Activated CD4-positive, alpha-beta T cell treated with anti-CD3 and anti-CD28 coated beads for 24 hours (primary cell): ENCODE data around the gene ALG6.
"Not testable (repeated sequence)": the region's sequence is repeated elsewhere in the genome, so short reads cannot be mapped to it uniquely, and the experiment has no call there.

ENCODE experiments used
- DNase-seq, 2 donors: peaks; one replicate each; pipeline ENCODE4 v3.0.0-alpha.2; 2020; ENCODE audit warnings: low read depth in 2 of 2

Gene ALG6

GRCh38 chr1:63413394-63413793 lies 46.0 kb downstream of the ALG6 start:
- DNase-seq: no peak

GRCh38 chr1:63414691-63415365 lies 47.4 kb downstream of the ALG6 start:
- no peak for DNase-seq

DNA sequence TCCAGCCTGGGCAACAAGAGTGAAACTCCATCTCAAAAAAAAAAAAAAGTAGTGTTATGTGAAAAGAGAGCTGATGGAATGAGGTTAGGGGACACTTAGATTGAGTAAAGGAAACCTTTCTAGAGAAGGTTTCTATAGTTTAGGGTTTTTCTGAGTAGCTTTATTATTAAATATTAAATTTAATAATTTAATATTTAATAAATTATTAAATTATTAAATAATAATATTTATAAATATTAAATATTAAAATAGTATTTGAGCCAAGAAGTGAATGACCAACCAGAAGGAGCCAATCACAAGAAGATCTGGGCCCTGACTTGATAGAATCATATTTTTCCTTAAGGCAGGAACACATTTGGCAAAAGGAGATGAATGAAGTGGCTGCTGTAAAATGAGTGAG lies 50.7 kb downstream of the ALG6 start:
- no peak for DNase-seq

GRCh38 chr1:63420746-63421145 lies 53.3 kb downstream of the ALG6 start:
- not testable (repeated sequence) for DNase-seq

DNA sequence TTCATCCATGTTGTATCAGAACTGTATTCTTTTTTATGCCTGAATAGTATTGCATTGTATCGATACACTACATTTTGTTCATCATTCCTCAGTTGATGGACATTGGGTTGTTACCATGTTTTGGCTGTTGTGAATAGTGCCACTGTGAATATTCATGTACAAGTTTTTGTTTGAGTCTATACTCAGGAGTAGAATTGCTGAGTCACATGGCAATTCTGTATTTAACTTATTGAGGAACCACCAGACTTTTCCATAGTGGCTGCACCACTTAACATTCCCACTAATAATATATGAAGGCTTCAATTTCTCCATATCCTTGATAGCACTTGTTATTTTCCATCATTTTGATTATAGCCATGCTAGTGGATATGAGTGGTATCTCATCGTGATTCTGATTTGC lies 56.2 kb downstream of the ALG6 start:
- no peak for DNase-seq

GRCh38 chr1:63428815-63429214 lies 61.4 kb downstream of the ALG6 start:
- DNase-seq: no peak

- DNase-seq: no peak
These were observed 61.9 kb downstream of the ALG6 start for GRCh38 chr1:63429281-63429680.

GRCh38 chr1:63435161-63435560 lies 67.7 kb downstream of the ALG6 start:
- DNase-seq: no peak

DNA sequence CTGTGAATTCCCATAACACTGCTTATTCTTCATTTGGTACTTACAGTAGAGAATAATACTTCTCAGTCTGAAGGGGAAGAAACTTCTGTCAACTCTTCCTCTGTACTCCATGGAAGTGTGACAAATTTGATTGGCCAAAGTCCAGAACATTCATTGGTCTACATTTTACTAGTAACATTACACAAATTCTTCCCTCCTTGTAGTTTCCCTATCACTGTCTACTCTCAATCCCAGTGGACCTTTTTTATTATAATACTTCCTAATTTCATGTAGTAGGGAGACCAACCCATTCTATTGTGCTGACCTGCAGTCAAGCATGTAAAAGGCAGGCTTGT lies 74.7 kb downstream of the ALG6 start:
- no peak for DNase-seq

- DNase-seq: no peak
These were observed 81.4 kb downstream of the ALG6 start for GRCh38 chr1:63448731-63449246.

- no peak for DNase-seq
These were observed 83.0 kb downstream of the ALG6 start for GRCh38 chr1:63450416-63450815.

GRCh38 chr1:63453232-63453631 lies 85.8 kb downstream of the ALG6 start:
- no peak for DNase-seq

GRCh38 chr1:63454269-63454668 lies 86.8 kb downstream of the ALG6 start:
- DNase-seq: no peak

- no peak for DNase-seq
These were observed 91.3 kb downstream of the ALG6 start for GRCh38 chr1:63458750-63459149.

GRCh38 chr1:63461661-63462230 lies 94.3 kb downstream of the ALG6 start:
- DNase-seq: no peak

DNA sequence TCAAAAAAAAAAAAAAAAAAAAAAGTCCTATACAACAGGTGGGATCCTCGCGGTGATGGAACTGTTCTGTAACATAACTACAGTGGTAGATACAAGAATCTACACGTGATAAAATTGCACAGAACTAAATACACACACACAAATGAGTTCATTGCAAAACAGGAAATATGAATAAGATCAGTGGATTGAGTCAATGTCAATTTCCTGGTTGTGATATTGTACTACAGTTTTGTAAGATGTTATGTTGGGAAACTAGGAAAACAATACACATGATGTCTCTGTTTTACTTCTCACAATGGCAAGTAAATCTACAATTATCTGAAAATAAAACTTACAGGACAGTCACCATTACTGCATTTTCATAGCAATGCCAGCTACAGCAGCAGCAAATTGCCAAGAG lies 95.8 kb downstream of the ALG6 start:
- DNase-seq: no peak

- DNase-seq: no peak
These were observed 98.8 kb downstream of the ALG6 start for GRCh38 chr1:63466181-63466580.

- no peak for DNase-seq
These were observed 99.3 kb downstream of the ALG6 start for GRCh38 chr1:63466759-63467158.

DNA sequence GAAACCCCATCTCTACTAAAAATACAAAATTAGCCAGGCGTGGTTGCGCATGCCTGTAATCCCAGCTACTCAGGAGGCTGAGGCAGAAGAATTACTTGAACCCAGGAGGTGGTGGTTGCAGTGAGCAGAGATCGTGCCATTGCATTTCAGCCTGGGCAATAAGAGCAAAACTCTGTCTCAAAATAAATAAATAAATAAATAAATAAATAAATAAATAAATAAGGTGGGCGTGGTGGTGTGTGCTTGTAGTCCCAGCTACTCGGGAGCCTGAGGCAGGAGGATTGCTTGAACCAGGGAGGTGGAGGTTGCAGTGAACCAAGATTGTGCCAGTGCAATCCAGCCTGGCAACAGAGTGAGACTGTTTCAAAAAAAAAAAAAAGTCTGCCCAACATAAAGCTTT lies 101.3 kb downstream of the ALG6 start:
- not testable (repeated sequence) for DNase-seq

DNA sequence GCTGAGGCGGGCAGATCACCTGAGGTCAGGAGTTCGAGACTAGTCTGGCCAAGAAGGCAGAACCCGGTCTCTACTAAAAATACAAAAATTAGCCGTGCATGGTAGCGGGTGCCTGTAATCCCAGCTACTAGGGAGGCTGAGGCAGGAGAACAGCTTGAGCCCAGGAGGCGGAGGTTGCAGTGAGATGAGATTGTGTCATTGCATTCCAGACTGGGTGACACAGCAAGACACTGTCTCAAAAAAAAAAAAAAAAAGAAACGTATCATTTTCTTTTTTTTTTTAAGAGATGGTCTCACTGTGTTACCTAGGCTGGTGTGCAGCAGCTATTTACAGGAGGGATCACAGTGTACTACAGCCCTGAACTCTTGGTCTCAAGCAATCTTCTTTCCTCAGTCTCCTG lies 108.3 kb downstream of the ALG6 start:
- DNase-seq: no peak

GRCh38 chr1:63480057-63480456 lies 112.6 kb downstream of the ALG6 start:
- no peak for DNase-seq

- no peak for DNase-seq
These were observed 119.2 kb downstream of the ALG6 start for GRCh38 chr1:63486629-63487028.

GRCh38 chr1:63487336-63488065 lies 120.1 kb downstream of the ALG6 start:
- no peak for DNase-seq
